Measurements from ENCODE around the gene IFT57. TPM values are rescaled to one million over a fixed set of nuclear protein-coding genes. Genes with fewer than 3 reads are reported as not detected.

The IFT57 gene
- total RNA-seq, 2 experiments from 2014 or later: 22.0 to 26.9 TPM

GRCh38 chr3:108235290-108235689, 13.1 kb upstream of the IFT57 start:
- Mint-ChIP-seq H3K4me3 (no peak overlapping the region), H3K4me1 (peaks cover 3% of the 10 kb centered on the region), H3K27me3 (no peaks in the 10 kb centered on the region), H3K36me3 (peaks cover 3% of the 10 kb centered on the region), H3K9me3 (peaks cover 1% of the 10 kb centered on the region), H3K27ac (no peak overlapping the region)
- POLR2A ChIA-PET: no interaction called here
- DNase-seq (no peak), ATAC-seq (ENCODE audit: low read depth) (no peak)

GRCh38 chr3:108234387-108234957, 12.2 kb upstream of the IFT57 start:
- no peak overlapping the region for H3K4me3 Mint-ChIP-seq
- DNase-seq (no peak), ATAC-seq (ENCODE audit: low read depth) (no peak)
- peaks cover 3% of the 10 kb centered on the region for H3K36me3 Mint-ChIP-seq
- peaks cover 3% of the 10 kb centered on the region for H3K4me1 Mint-ChIP-seq
- H3K9me3 Mint-ChIP-seq: peaks cover 1% of the 10 kb centered on the region
- H3K27ac Mint-ChIP-seq: no peak overlapping the region
- no peaks in the 10 kb centered on the region for H3K27me3 Mint-ChIP-seq
- POLR2A ChIA-PET: no interaction called here

DNA sequence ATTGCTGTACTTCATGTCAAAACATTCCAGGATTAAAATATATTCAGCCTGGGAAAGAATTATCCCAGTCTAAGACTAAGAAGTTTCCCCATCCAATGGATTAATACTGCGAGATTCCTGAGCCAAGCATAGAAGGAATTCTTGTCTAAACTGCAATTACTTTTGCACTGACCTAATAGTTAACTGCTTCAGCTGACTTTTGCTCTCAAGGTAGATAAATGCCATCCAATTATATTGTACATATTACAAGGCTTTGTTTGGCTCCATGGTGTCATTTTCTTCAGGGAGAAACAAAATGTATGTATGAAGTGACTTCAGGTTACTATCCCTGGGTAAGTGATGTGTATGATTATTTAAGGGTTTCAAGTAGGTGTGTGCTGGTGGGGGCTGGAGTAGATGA, 6.1 kb upstream of the IFT57 start:
- H3K36me3 Mint-ChIP-seq: no peaks in the 10 kb centered on the region
- H3K27ac Mint-ChIP-seq: no peak overlapping the region
- POLR2A ChIA-PET: interaction anchor here (0.6 kb wide), 1 partner anchor 21 kb away, joined by 3 read pairs; no protein-coding TSS in a partner anchor
- H3K9me3 Mint-ChIP-seq: no peaks in the 10 kb centered on the region
- no peak for DNase-seq
- H3K4me3 Mint-ChIP-seq: no peak overlapping the region
- no peak for ATAC-seq (ENCODE audit: low read depth)
- no peaks in the 10 kb centered on the region for H3K27me3 Mint-ChIP-seq
- peaks cover 14% of the 10 kb centered on the region for H3K4me1 Mint-ChIP-seq

DNA sequence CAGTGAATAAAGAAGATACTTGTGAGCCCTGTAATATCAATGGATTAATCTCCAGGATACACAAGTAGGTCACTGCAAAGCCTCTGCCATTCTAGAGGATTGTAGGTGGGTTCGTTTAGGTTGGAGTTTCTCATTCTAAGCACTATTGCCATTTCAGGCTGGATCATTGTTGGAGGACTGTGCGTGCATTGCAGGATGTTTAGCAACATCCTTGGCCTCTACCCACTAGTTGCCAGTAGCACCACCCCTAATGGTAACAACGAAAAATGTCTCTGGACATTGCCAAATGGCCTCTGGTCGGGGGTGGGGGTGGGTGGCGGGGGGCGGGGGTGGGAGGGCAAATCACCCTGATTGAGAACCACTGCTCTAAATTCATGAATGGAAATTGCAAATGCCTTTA, 4.9 kb upstream of the IFT57 start:
- POLR2A ChIA-PET: no interaction called here
- ATAC-seq (ENCODE audit: low read depth) (no peak), DNase-seq (no peak)
- Mint-ChIP-seq H3K4me3 (no peak overlapping the region), H3K27ac (no peak overlapping the region), H3K4me1 (peaks cover 15% of the 10 kb centered on the region), H3K36me3 (no peaks in the 10 kb centered on the region), H3K27me3 (no peaks in the 10 kb centered on the region), H3K9me3 (no peaks in the 10 kb centered on the region)

- ATAC-seq (ENCODE audit: low read depth) (no peak), DNase-seq (no peak)
- Mint-ChIP-seq H3K36me3 (no peaks in the 10 kb centered on the region), H3K9me3 (no peaks in the 10 kb centered on the region), H3K4me1 (peaks cover 25% of the 10 kb centered on the region), H3K27ac (no peak overlapping the region), H3K4me3 (no peak overlapping the region), H3K27me3 (no peaks in the 10 kb centered on the region)
- POLR2A ChIA-PET: interaction anchor here (0.6 to 4.1 kb wide), 5 partner anchors 51 to 99 kb away, joined by 3 to 59 read pairs (median 4); partner anchors contain the start of gene HHLA2
These were observed 3.0 kb upstream of the IFT57 start for GRCh38 chr3:108225221-108225620.

DNA sequence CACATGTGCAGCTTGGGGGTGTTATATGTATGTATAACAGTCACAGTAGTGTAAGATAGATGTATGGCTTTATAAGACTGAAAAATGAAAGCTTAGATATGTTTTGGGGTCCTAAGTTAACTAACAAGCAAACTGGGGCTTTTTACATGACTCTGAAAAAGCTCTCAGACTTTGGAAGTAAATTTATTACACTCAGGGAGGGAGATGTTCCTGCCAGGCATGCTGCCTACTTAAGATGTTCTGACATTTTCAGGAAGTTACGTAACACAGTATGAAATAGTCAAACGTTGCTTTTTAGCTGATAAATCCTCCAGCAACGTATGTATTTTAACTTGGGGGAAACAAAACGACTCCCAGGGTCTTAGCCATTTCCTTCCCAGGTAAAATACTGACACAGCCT, 1.7 kb upstream of the IFT57 start:
- Mint-ChIP-seq H3K36me3 (no peaks in the 10 kb centered on the region), H3K27ac (peak overlapping the region; percentile 98), H3K4me3 (peak overlapping the region; percentile 95), H3K9me3 (no peaks in the 10 kb centered on the region), H3K4me1 (peaks cover 34% of the 10 kb centered on the region), H3K27me3 (no peaks in the 10 kb centered on the region)
- POLR2A ChIA-PET: interaction anchor here (0.6 to 5.3 kb wide), 8 partner anchors 27 to 366 kb away, joined by 3 to 59 read pairs (median 7); partner anchors contain the start of genes CIP2A, DZIP3 and HHLA2
- DNase-seq (no peak), ATAC-seq (ENCODE audit: low read depth) (no peak)

GRCh38 chr3:108222853-108223565, 785 bp upstream of the IFT57 start:
- no peak for ATAC-seq (ENCODE audit: low read depth)
- H3K27me3 Mint-ChIP-seq: no peaks in the 10 kb centered on the region
- H3K9me3 Mint-ChIP-seq: no peaks in the 10 kb centered on the region
- no peaks in the 10 kb centered on the region for H3K36me3 Mint-ChIP-seq
- H3K4me1 Mint-ChIP-seq: peaks cover 34% of the 10 kb centered on the region
- H3K4me3 Mint-ChIP-seq: peak overlapping the region; percentile 95
- H3K27ac Mint-ChIP-seq: peak overlapping the region; percentile 98
- DNase-seq: no peak
- POLR2A ChIA-PET: interaction anchor here (0.6 to 5.3 kb wide), 15 partner anchors 29 to 367 kb away, joined by 3 to 59 read pairs (median 4); partner anchors contain the start of genes CIP2A, DZIP3 and HHLA2

DNA sequence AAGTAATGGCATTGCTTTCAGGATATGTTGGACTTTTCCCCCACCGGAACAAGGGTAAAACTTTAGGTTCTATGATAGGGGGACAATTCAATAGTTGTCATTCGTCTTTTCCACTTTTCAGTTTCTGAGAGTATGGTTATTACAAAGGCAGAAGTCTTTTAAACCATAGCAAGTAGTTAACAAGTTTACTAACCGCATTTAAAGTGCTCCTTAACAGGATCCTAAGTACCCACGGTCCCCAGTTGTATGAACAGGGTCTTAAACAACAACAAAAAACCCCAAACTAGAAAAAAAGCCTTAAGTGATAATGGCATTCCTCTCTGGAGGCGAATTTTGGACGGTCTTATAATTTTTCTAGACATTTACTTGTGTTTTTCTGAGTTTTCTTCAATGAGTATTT, 831 bp downstream of the IFT57 start:
- POLR2A ChIA-PET: interaction anchor here (0.6 to 5.3 kb wide), 3 partner anchors 74 to 131 kb away, joined by 3 to 59 read pairs (median 39); partner anchors contain the start of gene HHLA2
- peaks cover 4% of the 10 kb centered on the region for H3K36me3 Mint-ChIP-seq
- DNase-seq: no peak
- no peaks in the 10 kb centered on the region for H3K9me3 Mint-ChIP-seq
- ATAC-seq (ENCODE audit: low read depth): no peak
- no peaks in the 10 kb centered on the region for H3K27me3 Mint-ChIP-seq
- H3K4me1 Mint-ChIP-seq: peaks cover 36% of the 10 kb centered on the region
- peak overlapping the region; percentile 95 for H3K4me3 Mint-ChIP-seq
- H3K27ac Mint-ChIP-seq: peak overlapping the region; percentile 98

- H3K36me3 Mint-ChIP-seq: peaks cover 13% of the 10 kb centered on the region
- no peaks in the 10 kb centered on the region for H3K9me3 Mint-ChIP-seq
- no peak overlapping the region for H3K27ac Mint-ChIP-seq
- H3K4me3 Mint-ChIP-seq: no peak overlapping the region
- ATAC-seq (ENCODE audit: low read depth) (no peak), DNase-seq (no peak)
- H3K27me3 Mint-ChIP-seq: no peaks in the 10 kb centered on the region
- POLR2A ChIA-PET: interaction anchor here (5.3 kb wide), 1 partner anchor 81 kb away, joined by 39 read pairs; no protein-coding TSS in a partner anchor
- H3K4me1 Mint-ChIP-seq: peaks cover 41% of the 10 kb centered on the region
These were observed 2.9 kb downstream of the IFT57 start for GRCh38 chr3:108219336-108219735.

- no peaks in the 10 kb centered on the region for H3K9me3 Mint-ChIP-seq
- DNase-seq: no peak
- H3K27ac Mint-ChIP-seq: no peak overlapping the region
- H3K27me3 Mint-ChIP-seq: no peaks in the 10 kb centered on the region
- peaks cover 16% of the 10 kb centered on the region for H3K36me3 Mint-ChIP-seq
- peaks cover 36% of the 10 kb centered on the region for H3K4me1 Mint-ChIP-seq
- POLR2A ChIA-PET: no interaction called here
- no peak for ATAC-seq (ENCODE audit: low read depth)
- no peak overlapping the region for H3K4me3 Mint-ChIP-seq
These were observed 3.4 kb downstream of the IFT57 start for GRCh38 chr3:108218811-108219210.

DNA sequence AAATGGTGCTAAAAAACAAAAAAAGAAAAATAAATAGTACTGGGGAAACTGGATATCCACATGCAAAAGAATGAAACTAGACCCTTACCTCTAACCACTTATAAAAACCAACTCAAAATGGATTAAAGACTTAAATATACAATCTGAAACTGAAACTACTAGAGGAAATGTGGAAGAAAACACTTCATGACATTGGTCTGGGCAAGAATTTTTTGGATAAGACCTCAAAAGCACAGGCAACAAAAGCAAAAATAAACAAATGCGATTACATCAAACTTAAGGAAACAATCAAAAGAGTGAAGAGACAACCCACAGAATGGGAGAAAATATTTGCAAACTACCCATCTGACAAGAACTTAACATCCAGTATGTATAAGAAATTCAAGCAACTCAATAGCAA, 6.4 kb downstream of the IFT57 start:
- H3K36me3 Mint-ChIP-seq: peaks cover 30% of the 10 kb centered on the region
- no peaks in the 10 kb centered on the region for H3K9me3 Mint-ChIP-seq
- POLR2A ChIA-PET: no interaction called here
- peak overlapping the region; percentile 34 for H3K27ac Mint-ChIP-seq
- H3K4me3 Mint-ChIP-seq: peak overlapping the region; percentile 62
- ATAC-seq (ENCODE audit: low read depth): no peak
- DNase-seq: no peak
- H3K27me3 Mint-ChIP-seq: no peaks in the 10 kb centered on the region
- H3K4me1 Mint-ChIP-seq: peaks cover 24% of the 10 kb centered on the region

GRCh38 chr3:108209579-108209978, 12.6 kb downstream of the IFT57 start:
- DNase-seq: no peak
- Mint-ChIP-seq H3K36me3 (peaks cover 40% of the 10 kb centered on the region), H3K4me1 (peaks cover 4% of the 10 kb centered on the region), H3K27ac (no peak overlapping the region), H3K9me3 (peaks cover 4% of the 10 kb centered on the region), H3K4me3 (no peak overlapping the region), H3K27me3 (no peaks in the 10 kb centered on the region)
- no peak for ATAC-seq (ENCODE audit: low read depth)
- POLR2A ChIA-PET: no interaction called here

DNA sequence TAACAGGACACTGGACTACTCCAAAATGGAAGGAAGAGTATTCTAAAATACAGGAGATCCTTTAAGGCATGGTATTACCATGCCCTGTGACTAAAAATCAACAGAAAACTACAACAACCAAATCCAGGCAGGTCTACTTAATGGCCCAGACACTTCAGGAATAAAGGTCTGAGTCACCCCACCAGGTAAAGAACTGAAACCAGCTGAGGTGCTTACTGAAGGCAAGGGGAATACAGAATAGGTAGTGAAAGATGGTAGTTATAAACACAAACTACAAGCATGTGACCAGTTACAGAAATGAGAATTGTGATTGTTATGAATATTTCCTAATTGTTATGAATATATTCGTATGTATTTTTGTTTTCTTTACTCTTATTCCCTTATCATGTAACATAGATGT, 13.4 kb downstream of the IFT57 start:
- no peak for ATAC-seq (ENCODE audit: low read depth)
- H3K36me3 Mint-ChIP-seq: peaks cover 40% of the 10 kb centered on the region

GRCh38 chr3:108202834-108203233, 19.4 kb downstream of the IFT57 start:
- ATAC-seq (ENCODE audit: low read depth) (no peak), DNase-seq (no peak)
- Mint-ChIP-seq H3K4me3 (no peak overlapping the region), H3K36me3 (peaks cover 29% of the 10 kb centered on the region), H3K4me1 (peaks cover 6% of the 10 kb centered on the region), H3K27me3 (no peaks in the 10 kb centered on the region), H3K9me3 (peaks cover 7% of the 10 kb centered on the region), H3K27ac (no peak overlapping the region)
- POLR2A ChIA-PET: interaction anchor here (0.6 kb wide), 1 partner anchor 70 kb away, joined by 3 read pairs; no protein-coding TSS in a partner anchor

More for the DNA sequence above, 13.4 kb downstream of the IFT57 start:
- Mint-ChIP-seq H3K27me3 (no peaks in the 10 kb centered on the region), H3K4me1 (peaks cover 4% of the 10 kb centered on the region), H3K4me3 (no peak overlapping the region), H3K27ac (no peak overlapping the region), H3K9me3 (peaks cover 4% of the 10 kb centered on the region)
- no peak for DNase-seq
- POLR2A ChIA-PET: no interaction called here

All from activated naive CD8-positive, alpha-beta T cell treated with anti-CD3 and anti-CD28 coated beads, Interleukin-2, amount 10 ng/mL, durations not matched to agents 7 days and 5 days (primary cell).